Measurements from ENCODE around the gene KCTD16.

Gene KCTD16

GRCh38 chr5:144352330-144352729 is 181.7 kb downstream of the KCTD16 start:
- FAIRE-seq, result no peak

- no peak for FAIRE-seq
These were observed 182.2 kb downstream of the KCTD16 start for GRCh38 chr5:144352732-144353317.

- FAIRE-seq, result no peak
These were observed 185.8 kb downstream of the KCTD16 start for GRCh38 chr5:144356489-144356888.

- FAIRE-seq, result no peak
These were observed 190.7 kb downstream of the KCTD16 start for GRCh38 chr5:144361406-144361805.

GRCh38 chr5:144365885-144366284 is 195.2 kb downstream of the KCTD16 start:
- no peak for FAIRE-seq

- no peak for FAIRE-seq
These were observed 197.3 kb downstream of the KCTD16 start for GRCh38 chr5:144367991-144368390.

- FAIRE-seq, result no peak
These were observed 197.9 kb downstream of the KCTD16 start for GRCh38 chr5:144368556-144368955.

- no peak for FAIRE-seq
These were observed 198.3 kb downstream of the KCTD16 start for GRCh38 chr5:144369006-144369405.

GRCh38 chr5:144370273-144370672 is 199.6 kb downstream of the KCTD16 start:
- no peak for FAIRE-seq

- FAIRE-seq, result no peak
These were observed 204.0 kb downstream of the KCTD16 start for GRCh38 chr5:144374637-144375036.

- FAIRE-seq, result no peak
These were observed 206.5 kb downstream of the KCTD16 start for GRCh38 chr5:144377207-144377606.

- FAIRE-seq, result no peak
These were observed 208.0 kb downstream of the KCTD16 start for GRCh38 chr5:144378681-144379080.

GRCh38 chr5:144385597-144385996 is 214.9 kb downstream of the KCTD16 start:
- no peak for FAIRE-seq

- FAIRE-seq, result no peak
These were observed 215.6 kb downstream of the KCTD16 start for GRCh38 chr5:144386315-144386714.

GRCh38 chr5:144390133-144390532 is 219.5 kb downstream of the KCTD16 start:
- FAIRE-seq, result no peak

GRCh38 chr5:144391044-144391443 is 220.4 kb downstream of the KCTD16 start:
- FAIRE-seq, result no peak

- FAIRE-seq, result no peak
These were observed 223.2 kb downstream of the KCTD16 start for GRCh38 chr5:144393641-144394435.

GRCh38 chr5:144395704-144396103 is 225.0 kb downstream of the KCTD16 start:
- FAIRE-seq, result no peak

- no peak for FAIRE-seq
These were observed 232.4 kb downstream of the KCTD16 start for GRCh38 chr5:144403058-144403457.

GRCh38 chr5:144403817-144404420 is 233.2 kb downstream of the KCTD16 start:
- FAIRE-seq, result no peak

GRCh38 chr5:144404672-144405071 is 234.0 kb downstream of the KCTD16 start:
- no peak for FAIRE-seq

- no peak for FAIRE-seq
These were observed 235.3 kb downstream of the KCTD16 start for GRCh38 chr5:144405991-144406390.

- no peak for FAIRE-seq
These were observed 235.8 kb downstream of the KCTD16 start for GRCh38 chr5:144406442-144406841.
